Stimulated activated CD4-positive, alpha-beta T cell treated with anti-CD3 and anti-CD28 coated beads, Interleukin-2, amount 100 ng/mL, for 4 hours (primary cell): ENCODE results near the gene STARD13.
"Not testable (repeated sequence)": the region's sequence is repeated elsewhere in the genome, so short reads cannot be mapped to it uniquely, and the experiment has no call there.

ENCODE experiments used
- DNase-seq: peaks from one replicate; pipeline ENCODE4 v3.0.0-alpha.2; 2020; ENCODE audit warnings: low read depth

The STARD13 gene

GRCh38 chr13:33257841-33258807 is 27.4 kb downstream of the STARD13 start:
- no peak for DNase-seq

- DNase-seq = no peak
These were observed 29.3 kb downstream of the STARD13 start for GRCh38 chr13:33256148-33256840.

GRCh38 chr13:33252135-33252534 is 33.4 kb downstream of the STARD13 start:
- DNase-seq = no peak

- DNase-seq = no peak
These were observed 34.4 kb downstream of the STARD13 start for GRCh38 chr13:33251131-33251661.

GRCh38 chr13:33250609-33251008 is 34.9 kb downstream of the STARD13 start:
- DNase-seq = no peak

GRCh38 chr13:33249894-33250293 is 35.7 kb downstream of the STARD13 start:
- no peak for DNase-seq

- DNase-seq = no peak
These were observed 36.5 kb downstream of the STARD13 start for GRCh38 chr13:33249066-33249465.

GRCh38 chr13:33245505-33246158 is 39.9 kb downstream of the STARD13 start:
- no peak for DNase-seq

- no peak for DNase-seq
These were observed 40.7 kb downstream of the STARD13 start for GRCh38 chr13:33244907-33245287.

GRCh38 chr13:33244210-33244906 is 41.2 kb downstream of the STARD13 start:
- no peak for DNase-seq

GRCh38 chr13:33242984-33243617 is 42.5 kb downstream of the STARD13 start:
- DNase-seq = no peak

- not testable (repeated sequence) for DNase-seq
These were observed 43.2 kb downstream of the STARD13 start for GRCh38 chr13:33242372-33242771.

GRCh38 chr13:33236021-33236420 is 49.5 kb downstream of the STARD13 start:
- DNase-seq = no peak

GRCh38 chr13:33235564-33235963 is 50.0 kb downstream of the STARD13 start:
- no peak for DNase-seq

GRCh38 chr13:33235078-33235477 is 50.5 kb downstream of the STARD13 start:
- no peak for DNase-seq

- DNase-seq = no peak
These were observed 52.0 kb downstream of the STARD13 start for GRCh38 chr13:33233547-33233946.

GRCh38 chr13:33232883-33233282 is 52.7 kb downstream of the STARD13 start:
- DNase-seq = no peak

GRCh38 chr13:33231339-33231738 is 54.2 kb downstream of the STARD13 start:
- DNase-seq = no peak

- DNase-seq = no peak
These were observed 55.2 kb downstream of the STARD13 start for GRCh38 chr13:33230178-33230881.

GRCh38 chr13:33229446-33230177 is 55.9 kb downstream of the STARD13 start:
- no peak for DNase-seq
